BJ (cell line): ENCODE measurements around the gene DOCK1. TPM values are rescaled to one million over a fixed set of nuclear protein-coding genes. Genes with fewer than 3 reads are reported as not detected.
"Not testable (repeated sequence)": the region's sequence is repeated elsewhere in the genome, so short reads cannot be mapped to it uniquely, and the experiment has no call there.

ENCODE experiments used
- CTCF ChIA-PET: fragments of 350-600 bp; formaldehyde crosslinking; extraction: SDS; loops from one replicate; lab custom pipeline; 2021; ENCODE audit warnings: antibody characterized with exemption, inconsistent platforms; lab: Yijun Ruan, JAX
- POLR2A ChIA-PET: fragments of 300-600 bp; sonication (Branson Sonifier 250); formaldehyde crosslinking; extraction: SDS; loops from one replicate; lab custom pipeline; 2021; ENCODE audit warnings: antibody characterized with exemption; lab: Charles Lee
- DNase-seq: peaks from one replicate; pipeline ENCODE4 v3.0.0-alpha.2; 2011; ENCODE audit warnings: low read depth
- H3K27me3 ChIP-seq: 2 replicates; pipeline ENCODE4 v1.6.0; 2011; ENCODE audit warnings: low read length; ENCODE audit not compliant: control insufficient read depth, insufficient read depth
- H3K36me3 ChIP-seq: 2 replicates; pipeline ENCODE4 v1.5.1; 2011; ENCODE audit warnings: low read length; ENCODE audit not compliant: control insufficient read depth, insufficient read depth
- H3K4me3 ChIP-seq: 2 replicates; pipeline ENCODE4 v1.5.1; 2011; ENCODE audit warnings: low read depth, mild to moderate bottlenecking, control low read depth, low read length
- CTCF ChIP-seq: IDR thresholded peaks from 2 replicates; pipeline ENCODE4 v1.5.1; 2011; ENCODE audit warnings: low read depth, mild to moderate bottlenecking, control low read depth, inconsistent platforms, low read length, moderate library complexity; ENCODE audit not compliant: insufficient read depth
- polyA plus RNA-seq: library from polyadenylated mRNA; depleted of rRNA; stranded (reverse); fragments of >200 nt; gene quantifications from 2 replicates; pipeline ENCODE4 v1.2.3, GENCODE V29; 2011

The DOCK1 gene
- polyA plus RNA-seq, 1 experiment = 20.0 TPM

- peaks cover 2% of the 10 kb centered on the region for H3K36me3 ChIP-seq
- H3K4me3 ChIP-seq = no peak overlapping the region
- ChIA-PET CTCF (no interaction called here), POLR2A (no interaction called here)
- H3K27me3 ChIP-seq = no peaks in the 10 kb centered on the region
- no peak for DNase-seq
- TF ChIP-seq CTCF = no peak
These were observed 5.6 kb downstream of the DOCK1 start for GRCh38 chr10:126910798-126911197.

- CTCF ChIA-PET = no interaction called here
- Histone ChIP-seq H3K36me3 (peaks cover 2% of the 10 kb centered on the region), H3K4me3 (no peak overlapping the region), H3K27me3 (no peaks in the 10 kb centered on the region)
- POLR2A ChIA-PET = no interaction called here
- TF ChIP-seq CTCF = no peak
- DNase-seq = no peak
These were observed 6.1 kb downstream of the DOCK1 start for GRCh38 chr10:126911301-126911700.

GRCh38 chr10:126913316-126913715 is 8.1 kb downstream of the DOCK1 start:
- CTCF ChIA-PET = interaction anchor here (1.1 kb wide), 1 partner anchor 11 kb away, joined by 3 read pairs; no protein-coding TSS in a partner anchor

GRCh38 chr10:126914561-126914960 is 9.3 kb downstream of the DOCK1 start:
- Histone ChIP-seq H3K36me3 (peaks cover 2% of the 10 kb centered on the region; the same call in 1 of the 2 replicates), H3K27me3 (no peaks in the 10 kb centered on the region), H3K4me3 (no peak overlapping the region)
- POLR2A ChIA-PET = interaction anchor here (0.6 kb wide), 1 partner anchor 12 kb away, joined by 5 read pairs; no protein-coding TSS in a partner anchor
- CTCF ChIA-PET = no interaction called here
- TF ChIP-seq CTCF = no peak
- no peak for DNase-seq

More at GRCh38 chr10:126913316-126913715, 8.1 kb downstream of the DOCK1 start:
- H3K36me3 ChIP-seq = peaks cover 2% of the 10 kb centered on the region; the same call in 1 of the 2 replicates
- TF ChIP-seq CTCF = no peak
- no peaks in the 10 kb centered on the region for H3K27me3 ChIP-seq
- POLR2A ChIA-PET = no interaction called here
- H3K4me3 ChIP-seq = no peak overlapping the region
- DNase-seq = no peak

- CTCF ChIA-PET = interaction anchor here (0.7 kb wide), 1 partner anchor 24 kb away, joined by 3 read pairs; no protein-coding TSS in a partner anchor
- H3K4me3 ChIP-seq, DNase-seq, H3K27me3 ChIP-seq, H3K36me3 ChIP-seq, POLR2A ChIA-PET: not testable (repeated sequence)
These were observed 11.7 kb downstream of the DOCK1 start for GRCh38 chr10:126916952-126917351.

GRCh38 chr10:126917375-126917774 is 12.1 kb downstream of the DOCK1 start:
- ChIA-PET POLR2A (no interaction called here), CTCF (interaction anchor here (1.1 kb wide), 1 partner anchor 15 kb away, joined by 3 read pairs; no protein-coding TSS in a partner anchor)
- no peak for DNase-seq
- no peaks in the 10 kb centered on the region for H3K27me3 ChIP-seq
- no peaks in the 10 kb centered on the region; the same call in 1 of the 2 replicates for H3K36me3 ChIP-seq
- H3K4me3 ChIP-seq = no peak overlapping the region
- no peak for TF ChIP-seq CTCF
